COR-L47 (cell line): ENCODE results near the gene SUSD6.
A peak's percentile ranks its signal among the peaks of the same experiment; 100 is the strongest.
"Not testable (repeated sequence)": the region's sequence is repeated elsewhere in the genome, so short reads cannot be mapped to it uniquely, and the experiment has no call there.

Experiments used
- DNase-seq: peaks from one replicate; lab custom pipeline; 2025; lab: John Stamatoyannopoulos, UW

SUSD6 gene

GRCh38 chr14:69624136-69624535 lies 12.7 kb downstream of the SUSD6 start:
- no peak for DNase-seq

DNA sequence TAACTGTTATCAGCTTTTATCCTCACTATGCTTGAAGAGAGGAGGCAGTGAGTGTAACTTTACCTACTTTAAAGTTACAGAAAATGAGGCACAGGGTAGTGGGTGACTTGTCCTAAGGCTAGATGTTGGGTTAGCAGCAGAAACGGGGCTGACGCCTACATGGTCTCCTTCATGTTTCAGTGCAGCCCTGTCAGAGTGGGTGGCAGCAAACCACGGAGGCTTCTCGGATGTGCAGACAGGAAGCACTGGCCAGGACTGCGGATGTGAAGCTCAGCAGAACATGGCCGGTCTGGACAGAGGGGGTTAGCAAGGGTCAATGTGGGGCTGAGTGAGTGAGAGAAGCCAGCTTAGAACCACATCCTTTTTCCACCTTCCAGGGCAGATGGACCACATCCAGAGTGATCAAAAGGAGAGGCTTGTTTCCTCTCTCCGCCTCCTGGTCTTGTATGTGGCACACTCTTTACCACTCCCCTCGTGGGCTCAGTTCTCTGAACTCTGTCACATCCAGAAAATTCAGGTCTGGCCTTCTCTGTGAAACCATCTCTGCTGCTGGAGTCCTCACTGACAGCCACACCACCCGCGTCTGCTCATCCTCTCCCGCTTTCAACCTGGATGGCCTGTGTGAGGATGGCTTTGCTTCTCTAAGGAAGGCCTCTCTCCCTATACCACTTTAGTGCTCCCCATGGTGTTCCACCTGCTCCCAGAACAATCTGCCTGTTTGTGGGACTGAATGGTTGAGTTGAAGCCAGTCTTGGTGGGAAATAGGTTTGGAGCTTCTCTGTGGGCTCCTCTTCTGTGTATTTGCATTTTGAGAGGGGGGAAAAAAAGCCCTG lies 14.1 kb downstream of the SUSD6 start:
- no peak for DNase-seq

GRCh38 chr14:69626132-69626500 lies 14.7 kb downstream of the SUSD6 start:
- no peak for DNase-seq

DNA sequence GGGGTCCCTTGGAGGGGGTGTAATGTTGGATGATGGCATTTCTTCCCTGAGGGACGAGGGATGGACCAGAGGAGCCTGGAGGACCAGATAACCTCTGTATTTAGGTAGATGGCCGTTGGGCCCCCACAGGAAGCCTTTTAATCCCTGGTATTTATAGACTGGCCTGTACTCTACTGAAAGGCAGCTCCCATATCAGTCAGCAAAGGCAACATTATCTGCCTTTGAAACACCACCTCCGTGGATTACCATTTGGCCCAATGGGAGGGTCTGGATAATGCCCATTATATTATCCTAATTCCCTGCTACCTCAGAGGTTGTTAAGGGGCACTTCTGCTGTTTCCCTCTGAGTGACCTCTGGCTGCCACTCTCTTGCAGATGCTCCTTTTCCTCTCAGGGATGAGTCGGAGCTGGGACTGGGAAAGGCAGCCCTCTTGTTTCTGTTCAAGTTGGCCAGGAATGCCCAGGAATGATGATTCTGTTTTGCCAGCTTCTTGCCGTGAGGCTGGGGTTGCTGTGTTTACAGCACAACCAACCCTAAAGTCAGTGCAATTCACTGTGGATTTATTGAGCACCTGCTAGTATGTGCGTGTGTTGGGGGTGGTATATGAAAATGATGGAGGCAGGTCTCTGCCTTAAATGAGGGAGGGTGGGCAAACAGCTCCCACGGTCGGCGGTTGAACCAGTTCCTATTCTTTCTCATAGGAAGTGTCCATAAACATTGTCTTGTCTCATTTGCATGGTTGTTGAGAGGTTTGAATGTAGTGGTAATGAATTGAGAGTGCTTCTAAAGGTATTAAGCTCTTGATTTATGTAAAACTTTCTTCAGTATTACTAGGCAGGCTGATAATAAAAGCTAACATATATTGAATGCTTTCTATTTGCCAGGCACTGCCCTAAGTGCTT lies 18.1 kb downstream of the SUSD6 start:
- DNase-seq, result no peak

- no peak for DNase-seq
These were observed 19.0 kb downstream of the SUSD6 start for GRCh38 chr14:69630360-69630759.

GRCh38 chr14:69631509-69631908 lies 20.1 kb downstream of the SUSD6 start:
- no peak for DNase-seq

GRCh38 chr14:69632164-69632563 lies 20.8 kb downstream of the SUSD6 start:
- DNase-seq, result no peak

DNA sequence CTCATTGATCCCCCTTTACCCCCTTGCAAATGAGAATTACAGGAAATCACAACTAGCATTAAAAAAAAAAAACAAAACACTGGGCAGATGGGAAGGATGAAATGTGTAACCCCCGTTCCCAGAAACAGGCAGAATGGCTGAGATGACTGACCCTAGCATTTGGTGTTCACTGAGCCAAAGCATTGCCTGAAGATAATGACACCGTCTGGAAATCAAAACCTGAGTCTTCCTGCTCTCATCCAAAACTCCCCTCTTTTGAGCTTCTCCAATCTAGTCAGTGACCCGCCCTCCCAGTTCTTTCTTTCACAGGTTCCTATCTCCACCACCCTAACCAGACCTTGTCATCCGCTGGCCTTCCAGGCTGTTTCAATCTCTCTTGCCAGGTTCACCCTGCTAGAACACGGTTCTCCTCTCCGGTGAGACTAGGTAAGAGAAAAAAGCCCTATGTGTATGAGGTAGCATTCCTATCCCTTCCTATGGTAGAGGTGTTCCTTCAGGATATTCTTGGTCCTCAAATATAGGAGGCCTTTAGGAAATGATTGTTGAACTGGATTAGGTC lies 21.3 kb downstream of the SUSD6 start:
- no peak for DNase-seq

DNA sequence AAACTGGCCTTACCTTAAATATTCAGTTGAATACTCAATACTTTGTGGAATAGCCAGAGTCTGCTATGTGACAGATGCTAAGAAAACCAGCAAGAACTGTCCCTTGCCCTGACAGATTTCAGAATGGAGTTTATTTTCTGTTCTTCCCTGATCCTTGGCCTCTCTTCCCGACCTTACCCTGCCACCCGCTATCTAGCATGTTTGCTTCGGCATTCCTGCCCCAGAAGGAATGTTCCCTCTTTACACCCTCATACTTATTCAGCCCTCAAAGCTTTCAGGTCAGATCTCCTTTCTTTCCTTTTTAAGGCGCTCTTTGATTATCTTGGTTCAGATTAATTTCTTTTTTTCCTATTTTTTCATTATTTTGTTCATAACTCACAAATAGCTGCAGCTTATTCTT lies 21.8 kb downstream of the SUSD6 start:
- no peak for DNase-seq

DNA sequence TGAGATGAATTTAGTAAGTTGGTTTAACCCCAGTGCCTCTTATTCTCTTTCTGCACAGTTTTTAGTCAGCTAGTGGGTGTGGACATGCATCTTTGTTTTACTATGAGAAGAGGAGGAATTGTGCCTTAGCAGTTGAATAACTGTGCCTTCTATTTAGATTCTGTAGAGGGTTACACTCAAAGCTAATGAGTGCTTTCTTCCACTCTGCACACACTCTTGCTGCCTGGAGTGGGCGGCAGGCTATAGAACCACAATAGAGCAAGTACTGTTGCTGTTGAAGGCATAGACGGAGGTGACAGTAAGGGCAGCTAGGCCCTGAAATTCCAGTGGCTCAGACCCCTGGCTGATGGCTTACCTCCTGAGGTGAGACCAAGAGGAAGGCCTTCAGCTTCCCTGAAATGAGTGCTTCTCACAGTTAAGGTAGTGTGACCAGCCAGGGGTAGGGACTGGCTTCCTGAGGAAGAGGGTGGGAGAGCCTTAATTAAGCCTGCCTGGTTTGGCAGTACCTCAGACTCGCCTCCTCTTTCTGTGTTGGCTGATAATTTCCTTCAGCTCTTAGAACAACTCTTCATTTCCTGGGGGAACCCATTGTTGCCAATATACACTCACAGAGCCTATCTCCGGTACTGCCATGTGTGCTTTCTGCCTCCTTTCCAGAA lies 24.7 kb downstream of the SUSD6 start:
- DNase-seq, result peak; percentile 17

GRCh38 chr14:69636718-69637480 lies 25.5 kb downstream of the SUSD6 start:
- DNase-seq, result no peak

DNA sequence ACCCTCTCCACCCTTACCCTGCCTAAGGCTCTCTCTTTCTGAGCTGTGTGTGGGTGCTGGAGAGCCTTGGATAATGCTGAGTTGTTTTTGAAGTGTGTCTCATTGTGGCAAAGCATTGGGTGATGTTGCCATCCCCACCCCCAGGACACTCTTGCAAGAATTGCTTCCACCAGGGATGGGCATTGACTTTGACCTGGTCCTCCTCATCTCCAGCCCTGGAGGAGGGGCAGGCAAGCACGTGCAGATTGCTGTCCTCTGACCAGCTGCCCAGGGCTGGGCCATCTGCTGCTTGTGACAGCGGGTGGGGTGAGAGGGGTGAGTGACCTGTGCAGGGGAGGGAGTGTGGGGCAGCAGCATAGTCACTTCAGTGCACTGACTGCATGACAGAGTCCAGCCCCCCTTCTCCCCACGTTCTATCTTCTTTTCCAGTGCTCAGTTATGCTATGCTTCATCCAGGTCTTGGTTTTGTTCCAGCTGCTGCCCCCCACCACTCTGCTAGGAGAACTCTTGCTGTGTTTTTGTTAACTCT lies 26.2 kb downstream of the SUSD6 start:
- peak; percentile 44 for DNase-seq

GRCh38 chr14:69640931-69641330 lies 29.5 kb downstream of the SUSD6 start:
- DNase-seq, result no peak

DNA sequence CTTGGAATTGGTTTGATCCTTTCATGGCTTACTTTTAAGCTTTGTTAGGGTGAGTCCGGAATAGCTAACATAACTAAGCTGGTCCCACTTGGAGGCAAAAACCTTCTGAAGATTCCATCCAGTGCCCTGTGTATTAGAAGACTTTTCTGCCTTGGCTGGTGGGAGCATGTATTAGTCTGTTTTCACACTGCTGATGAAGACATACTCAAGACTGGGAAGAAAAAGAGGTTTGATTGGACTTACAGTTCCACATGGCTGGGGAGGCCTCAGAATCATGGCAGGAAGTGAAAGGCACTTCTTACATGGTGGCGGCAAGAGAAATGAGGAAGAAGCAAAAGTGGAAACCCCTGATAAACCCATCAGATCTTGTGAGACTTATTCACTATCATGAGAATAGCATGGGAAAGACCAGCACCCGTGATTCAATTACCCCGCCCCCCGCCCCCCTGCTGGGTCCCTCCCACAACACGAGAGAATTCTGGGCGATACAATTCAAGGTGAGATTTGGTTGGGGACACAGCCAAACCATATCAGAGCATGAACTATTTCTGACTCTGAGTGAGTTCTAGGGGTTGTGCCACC lies 30.9 kb downstream of the SUSD6 start:
- not testable (repeated sequence) for DNase-seq

DNA sequence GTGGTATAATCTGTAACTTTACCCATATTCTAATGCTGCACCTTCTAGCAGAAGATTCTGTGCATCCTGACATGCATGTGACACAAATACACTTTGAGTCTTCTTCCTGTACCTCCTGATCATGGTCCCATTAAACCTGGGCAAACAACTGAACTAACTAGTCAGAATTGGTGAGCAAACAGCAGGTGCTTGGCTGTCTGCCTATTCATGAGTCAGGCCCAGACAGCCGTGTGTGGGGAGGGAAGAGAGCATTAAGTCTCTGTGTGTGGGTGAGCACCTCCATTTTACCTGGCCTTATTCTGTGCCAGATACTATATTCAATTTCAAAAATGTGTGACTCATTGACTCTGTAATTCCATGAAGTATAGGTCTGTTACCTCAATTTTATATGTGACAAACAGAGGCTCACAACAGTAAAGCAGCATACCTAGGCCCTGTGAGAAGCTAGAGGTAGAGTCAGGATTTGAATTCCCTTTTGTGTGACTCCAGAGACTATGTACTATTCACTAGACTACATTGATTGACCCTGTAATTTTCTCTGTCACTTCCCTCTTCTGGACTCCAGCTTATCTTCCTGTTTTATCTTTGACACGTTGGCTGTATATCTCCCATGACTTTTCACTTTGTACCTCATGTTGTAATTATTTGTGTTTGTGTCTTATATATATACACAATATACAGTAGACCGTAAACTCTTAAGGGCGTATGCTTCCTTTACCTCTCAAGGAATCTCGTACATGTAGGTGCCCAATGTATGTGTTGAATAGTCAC lies 32.2 kb downstream of the SUSD6 start:
- peak; percentile 96 for DNase-seq

DNA sequence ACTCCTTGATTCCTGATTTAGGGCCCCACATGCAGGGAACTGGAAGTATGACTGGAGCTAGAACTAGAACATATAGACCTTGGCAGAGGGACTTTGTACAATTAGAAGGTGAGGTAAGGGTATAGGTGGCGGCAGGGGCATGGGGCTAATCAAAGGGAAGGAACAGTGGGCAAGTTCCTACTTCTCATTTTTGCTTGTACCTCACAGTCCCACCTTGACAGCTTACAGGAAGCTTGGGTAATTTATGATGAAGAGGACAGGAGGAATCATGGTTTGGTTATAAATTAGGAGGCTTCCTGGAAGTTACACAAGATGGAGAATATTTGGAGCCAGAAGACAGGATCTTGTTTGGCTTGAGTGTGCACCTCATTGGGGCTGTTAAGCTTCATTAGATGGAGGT lies 33.4 kb downstream of the SUSD6 start:
- DNase-seq, result no peak

DNA sequence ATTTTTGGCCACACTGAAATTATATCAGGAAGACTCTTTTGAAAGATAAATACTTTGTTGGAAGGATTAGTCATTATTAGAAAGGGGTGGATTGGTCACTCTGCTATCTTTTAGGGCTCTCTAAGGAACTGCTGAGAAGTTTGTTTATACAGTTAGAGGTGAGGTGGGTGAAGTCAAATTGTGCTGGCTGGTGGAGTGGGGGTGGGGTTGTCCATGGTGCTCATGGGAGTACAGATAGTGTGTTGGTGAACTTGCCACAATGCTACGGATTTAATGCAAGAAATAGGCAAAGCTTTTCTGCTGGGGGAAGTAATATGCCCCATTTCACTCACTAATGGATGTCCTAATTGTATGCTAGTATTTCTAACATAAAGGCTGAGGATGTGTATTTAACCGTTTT lies 35.8 kb downstream of the SUSD6 start:
- no peak for DNase-seq

DNA sequence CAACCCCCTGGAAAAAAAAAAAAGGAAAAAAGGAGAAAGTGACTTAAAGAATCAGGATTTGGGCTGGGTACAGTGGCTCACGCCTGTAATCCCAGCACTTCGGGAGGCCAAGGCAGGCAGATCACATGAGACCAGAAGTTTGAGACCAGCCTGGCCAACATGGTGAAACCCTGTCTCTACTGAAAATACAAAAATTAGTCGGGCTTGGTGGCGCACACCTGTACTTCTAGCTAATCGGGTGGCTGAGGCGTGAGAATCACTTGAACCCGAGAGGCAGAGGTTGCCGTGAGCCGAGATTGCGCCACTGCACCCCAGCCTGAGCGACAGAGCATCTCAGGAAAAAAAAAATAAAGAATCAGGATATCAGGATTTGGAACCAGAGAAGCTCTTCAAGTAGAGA lies 36.2 kb downstream of the SUSD6 start:
- DNase-seq, result not testable (repeated sequence)

GRCh38 chr14:69648480-69649451 lies 37.4 kb downstream of the SUSD6 start:
- no peak for DNase-seq
